GM12878 (cell line): ENCODE measurements around the gene MAPKAP1. TPM values are rescaled to one million over a fixed set of nuclear protein-coding genes. Genes with fewer than 3 reads are reported as not detected.

ENCODE experiments used
- ATAC-seq: fragments of 200-7000 bp; cut with Tn5 transposase; 3 replicates; pipeline ENCODE4 v1.9.1; 2020; ENCODE audit warnings: mild to moderate bottlenecking, moderate library complexity
- BruUV-seq: library from RNA; stranded (reverse); fragments of 400-500 nt; replicated peaks from 2 replicates; lab custom pipeline; 2021; lab: Mats Ljungman, UMichigan
- CTCF ChIA-PET: fragments of 300-600 bp; sonication (Branson Sonifier 250); formaldehyde crosslinking; extraction: SDS; loops from one replicate; lab custom pipeline; 2021; ENCODE audit warnings: inconsistent platforms; lab: Yijun Ruan, JAX
- POLR2A ChIA-PET: fragments of 350-600 bp; formaldehyde crosslinking; extraction: SDS; loops from one replicate; lab custom pipeline; 2021; ENCODE audit warnings: inconsistent platforms; lab: Charles Lee
- RAD21 ChIA-PET: fragments of 300-600 bp; sonication (Branson Sonifier 250); formaldehyde crosslinking; loops from one replicate; lab custom pipeline; 2023; ENCODE audit warnings: antibody characterized with exemption; ENCODE audit not compliant: unreplicated experiment; lab: Charles Lee
- SMC1A ChIA-PET: fragments of 300-600 bp; sonication (Branson Sonifier 250); formaldehyde crosslinking; loops from one replicate; lab custom pipeline; 2023; ENCODE audit not compliant: unreplicated experiment, uncharacterized antibody; lab: Charles Lee
- DNase-seq: peaks from one replicate; pipeline ENCODE4 v3.0.0-alpha.2; 2011; ENCODE audit warnings: low read depth, low spot score
- FAIRE-seq: peaks from 3 replicates; lab custom pipeline; 2011; peaks lifted over from hg19 to GRCh38; lab: Jason Lieb, UNC
- H2AFZ ChIP-seq: 2 replicates; pipeline ENCODE4 v1.6.0; 2011; ENCODE audit warnings: low read depth, low read length, control low read depth; ENCODE audit not compliant: control insufficient read depth
- H3K27ac ChIP-seq: 2 replicates; pipeline ENCODE4 v1.5.1; 2011; ENCODE audit warnings: control low read depth; ENCODE audit not compliant: control insufficient read depth, insufficient read depth
- H3K27me3 ChIP-seq, 2 experiments: replicated peaks in 1 of 2; 2 replicates each; pipeline versions ENCODE4 v1.6.0 to v1.6.1; 2011; ENCODE audit warnings: low read length in 1 of 2; ENCODE audit not compliant: control insufficient read depth in 2 of 2, insufficient read depth in 2 of 2
- H3K36me3 ChIP-seq, 2 experiments: 2 replicates each; pipeline ENCODE4 v1.5.1; 2011; ENCODE audit warnings: low read length in 1 of 2; ENCODE audit not compliant: control insufficient read depth in 2 of 2, insufficient read depth in 2 of 2
- H3K4me1 ChIP-seq: 2 replicates; pipeline ENCODE4 v1.6.1; 2011; ENCODE audit warnings: mild to moderate bottlenecking, low read length, moderate library complexity, mixed read lengths; ENCODE audit not compliant: control insufficient read depth, insufficient read depth
- H3K4me2 ChIP-seq: 2 replicates; pipeline ENCODE4 v1.6.0; 2011; ENCODE audit warnings: control low read depth; ENCODE audit not compliant: control insufficient read depth, insufficient read depth
- H3K4me3 ChIP-seq: fragments of 200-600 bp; sonication (generic); 2 replicates; pipeline ENCODE4 v1.5.1; 2016
- H3K79me2 ChIP-seq: 2 replicates; pipeline ENCODE4 v1.6.0; 2011; ENCODE audit warnings: low read length; ENCODE audit not compliant: control insufficient read depth, insufficient read depth
- H3K9ac ChIP-seq: 2 replicates; pipeline ENCODE4 v1.8.0; 2011; ENCODE audit warnings: low read length, control low read depth, mixed read lengths; ENCODE audit not compliant: control insufficient read depth, insufficient read depth
- H3K9me3 ChIP-seq: replicated peaks from 3 replicates; pipeline ENCODE4 v1.5.1; 2011; ENCODE audit warnings: mild to moderate bottlenecking, low read length; ENCODE audit not compliant: control insufficient read depth, insufficient read depth
- H4K20me1 ChIP-seq: 2 replicates; pipeline ENCODE4 v1.6.0; 2011; ENCODE audit not compliant: control insufficient read depth, insufficient read depth
- BCL11A ChIP-seq: IDR thresholded peaks from 2 replicates; pipeline ENCODE4 v1.6.1; 2011; ENCODE audit warnings: low read depth, low read length
- BHLHE40 ChIP-seq, 2 experiments: fragments of 450-650 bp in 1 of 2; IDR thresholded peaks; 2 replicates each; pipeline ENCODE4 v1.6.1; 2011 to 2017; ENCODE audit warnings: low read depth in 2 of 2, borderline replicate concordance in 1 of 2, improper control_type of control experiment in 1 of 2, low read length in 1 of 2, mild to moderate bottlenecking in 1 of 2
- CEBPB ChIP-seq, 2 experiments: fragments of 150-350 bp in 1 of 2; IDR thresholded peaks; 2 replicates each; pipeline ENCODE4 v1.6.1; 2012 to 2014; ENCODE audit warnings: low read depth in 2 of 2, low read length in 2 of 2, borderline replicate concordance in 1 of 2, inconsistent platforms in 1 of 2
- CREB1 ChIP-seq: IDR thresholded peaks from 2 replicates; pipeline ENCODE4 v1.6.1; 2012; ENCODE audit warnings: low read depth, mild to moderate bottlenecking, inconsistent platforms
- EP300 ChIP-seq, 2 experiments: fragments of 150-350 bp in 1 of 2; IDR thresholded peaks; 2 replicates each; pipeline ENCODE4 v1.6.1; 2011 to 2012; ENCODE audit warnings: low read depth in 2 of 2, low read length in 2 of 2, borderline replicate concordance in 1 of 2, improper control_type of control experiment in 1 of 2, inconsistent platforms in 1 of 2; ENCODE audit not compliant: control insufficient read depth in 1 of 2
- HCFC1 ChIP-seq: fragments of 150-350 bp; IDR thresholded peaks from 2 replicates; pipeline ENCODE4 v1.6.1; 2014; ENCODE audit warnings: low read length
- NFIC ChIP-seq: IDR thresholded peaks from 2 replicates; pipeline ENCODE4 v1.6.1; 2012; ENCODE audit warnings: low read depth, mild to moderate bottlenecking, inconsistent platforms, low read length, moderate library complexity
- NR2C1 ChIP-seq: fragments of 450-650 bp; IDR thresholded peaks from 2 replicates; pipeline ENCODE4 v1.6.1; 2017; ENCODE audit warnings: antibody characterized with exemption, mild to moderate bottlenecking, moderate library complexity
- NR2F1 ChIP-seq: fragments of 450-650 bp; conservative IDR thresholded peaks from 2 replicates; pipeline ENCODE4 v1.6.1; 2017; ENCODE audit warnings: mild to moderate bottlenecking
- NRF1 ChIP-seq: conservative IDR thresholded peaks from 2 replicates; pipeline ENCODE4 v1.6.1; 2011; ENCODE audit warnings: mild to moderate bottlenecking, low read depth, low read length, improper control_type of control experiment
- POLR2AphosphoS5 ChIP-seq: IDR thresholded peaks from 2 replicates; pipeline ENCODE4 v1.6.1; 2011; ENCODE audit warnings: mild to moderate bottlenecking, low read length, inconsistent platforms
- RB1 ChIP-seq: fragments of 450-650 bp; formaldehyde crosslinking; IDR thresholded peaks from 2 replicates; pipeline ENCODE4 v1.6.1; 2017; ENCODE audit warnings: mild to moderate bottlenecking, borderline replicate concordance
- RBBP5 ChIP-seq: fragments of 200-600 bp; sonication (generic); conservative IDR thresholded peaks from 2 replicates; pipeline ENCODE4 v1.6.1; 2016
- RELB ChIP-seq: fragments of 450-650 bp; IDR thresholded peaks from 2 replicates; pipeline ENCODE4 v1.6.1; 2017; ENCODE audit warnings: low read depth, mild to moderate bottlenecking, moderate library complexity
- SMARCA5 ChIP-seq: fragments of 450-650 bp; IDR thresholded peaks from 2 replicates; pipeline ENCODE4 v1.6.1; 2017; ENCODE audit warnings: mild to moderate bottlenecking
- SMC3 ChIP-seq: IDR thresholded peaks from 2 replicates; pipeline ENCODE4 v1.6.1; 2011; ENCODE audit warnings: low read length, improper control_type of control experiment, borderline replicate concordance
- SRF ChIP-seq, 2 experiments: IDR thresholded peaks; 2 replicates each; pipeline ENCODE4 v1.6.1; 2011; ENCODE audit warnings: low read depth in 2 of 2, low read length in 2 of 2, mild to moderate bottlenecking in 1 of 2, moderate library complexity in 1 of 2
- TBL1XR1 ChIP-seq: IDR thresholded peaks from 2 replicates; pipeline ENCODE4 v1.6.1; 2012; ENCODE audit warnings: low read depth, low read length, improper control_type of control experiment
- WRNIP1 ChIP-seq: IDR thresholded peaks from 2 replicates; pipeline ENCODE4 v1.6.1; 2011; ENCODE audit warnings: low read depth, low read length, improper control_type of control experiment, borderline replicate concordance
- ZNF622 ChIP-seq: fragments of 450-650 bp; IDR thresholded peaks from 2 replicates; pipeline ENCODE4 v1.6.1; 2017; ENCODE audit warnings: mild to moderate bottlenecking, inconsistent platforms
- WGBS: methylation state at CpG from one replicate; pipeline ENCODE4 v1.1.6; 2016; ENCODE audit warnings: low lambda C conversion rate; ENCODE audit not compliant: insufficient replicate concordance, insufficient coverage; ENCODE audit errors: missing lambda C conversion rate; 5-methylcytosine and 5-hydroxymethylcytosine counted together
- in situ Hi-C: fragments of 300-500 bp; cut with MboI; formaldehyde crosslinking; loops from 9 replicates; pipeline ENCODE4 v1.14.3; 2018; ENCODE audit warnings: mixed read lengths
- intact Hi-C: fragments of 100-400 bp; cut with micrococcal nuclease; formaldehyde crosslinking; loops from one replicate; pipeline ENCODE4 v1.14.2; 2022; ENCODE audit not compliant: unreplicated experiment
- polyA plus RNA-seq, 11 experiments: library from polyadenylated mRNA; depleted of rRNA in 4 of 11; unstranded in 6 of 11; stranded (reverse) in 5 of 11; fragments of >200 nt; fragmentation: Nextera tagmentation in 4 of 11; fragmentation: Illumina TruSeq in 1 of 11; extraction: Ambion mirVana in 4 of 11; extraction: Trizol in 1 of 11; gene quantifications; 1 replicate in 1 of 11; 2 replicates in 10 of 11; pipeline versions ENCODE4 v1.2.1 to v1.2.3, GENCODE V29; 2011 to 2016; ENCODE audit warnings: inconsistent platforms in 2 of 11, missing spikeins in 2 of 11, low read depth in 1 of 11
- total RNA-seq, 4 experiments: library from RNA; depleted of rRNA in 3 of 4; stranded (reverse); fragments of >200 nt in 3 of 4; fragmentation: Illumina TruSeq in 1 of 4; extraction: Trizol in 1 of 4; gene quantifications; 2 replicates each; pipeline versions ENCODE4 v1.2.1 to v1.2.3, GENCODE V29; 2013 to 2021
- TF ChIP-seq, protein P1 (sequence below): IDR thresholded peaks from 2 replicates; pipeline ENCODE4 v1.6.1; 2011; ENCODE audit warnings: mild to moderate bottlenecking, low read depth, low read length, moderate library complexity; ENCODE audit not compliant: insufficient replicate concordance
- TF ChIP-seq, protein P2 (sequence below): IDR thresholded peaks from 2 replicates; pipeline ENCODE4 v1.6.1; 2011; ENCODE audit warnings: low read depth, mild to moderate bottlenecking, low read length, moderate library complexity, borderline replicate concordance; ENCODE audit errors: extremely low read depth

The MAPKAP1 gene
- total and polyA plus RNA-seq, 10 of the 15 experiments (the other 5 are each of a cell fraction or from before 2014, with no cell fraction given): 5.1 to 188 (median 105) TPM

DNA sequence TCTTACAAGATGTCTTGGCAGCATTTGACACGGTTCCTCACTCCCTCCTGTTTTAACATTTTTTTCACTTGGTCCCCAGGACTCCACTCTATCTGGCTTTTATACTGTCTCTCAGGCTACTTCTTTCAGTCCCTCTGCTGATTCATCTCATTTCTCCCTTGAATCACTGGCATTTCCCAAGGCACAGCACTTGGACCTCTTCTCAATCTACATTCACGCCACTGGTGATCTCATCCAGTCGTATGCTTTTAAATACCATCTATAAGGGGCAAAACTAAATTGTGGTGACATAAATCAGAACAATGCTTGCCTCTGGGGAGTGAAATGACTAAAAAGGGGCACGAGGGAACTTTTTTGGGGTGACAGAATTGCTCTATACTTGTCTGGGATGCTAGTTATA is 47.1 kb downstream of the MAPKAP1 start:
- Histone ChIP-seq H3K4me3 (no peak overlapping the region), H3K79me2 (peaks cover 21% of the 10 kb centered on the region), H3K4me2 (peak overlapping the region; percentile 58; the same call in 1 of the 2 replicates), H2AFZ (no peak overlapping the region), H4K20me1 (no peaks in the 10 kb centered on the region), H3K9me3 (no peaks in the 10 kb centered on the region; the same call in 2 of the 3 replicates), H3K27ac (peak overlapping the region; percentile 64), H3K9ac (peak overlapping the region; percentile 25; the same call in 1 of the 2 replicates), H3K27me3 (no peaks in the 10 kb centered on the region), H3K4me1 (peaks cover 21% of the 10 kb centered on the region), H3K36me3 (peaks cover 4 to 5% of the 10 kb centered on the region in 2 experiments; a peak in 3 of 4 replicates)
- intact Hi-C loops (loop anchor here (1.0 kb wide), 1 partner anchor 23 kb away; no protein-coding TSS in a partner anchor), in situ Hi-C loops (no loop called here)
- peak; percentile 82 for ATAC-seq
- no peak for DNase-seq
- no TSS peak for BruUV-seq
- no peak for FAIRE-seq
- ChIA-PET POLR2A (interaction anchor here (1.1 to 2.6 kb wide), 4 partner anchors 10 to 27 kb away, joined by 3 to 20 read pairs (median 4); no protein-coding TSS in a partner anchor), CTCF (interaction anchor here (1.0 to 1.8 kb wide), 3 partner anchors 8 to 27 kb away, joined by 3 to 5 read pairs (median 3); no protein-coding TSS in a partner anchor), RAD21 (interaction anchor here (1.0 to 4.7 kb wide), 6 partner anchors 9 to 45 kb away, joined by 3 to 28 read pairs (median 4); no protein-coding TSS in a partner anchor), SMC1A (interaction anchor here (0.6 to 4.9 kb wide), 14 partner anchors 8 to 102 kb away, joined by 3 to 19 read pairs (median 6); no protein-coding TSS in a partner anchor)
- 4% methylated on average over 4 of the region's 4 CpGs for WGBS
- TF ChIP-seq, protein P1, sequence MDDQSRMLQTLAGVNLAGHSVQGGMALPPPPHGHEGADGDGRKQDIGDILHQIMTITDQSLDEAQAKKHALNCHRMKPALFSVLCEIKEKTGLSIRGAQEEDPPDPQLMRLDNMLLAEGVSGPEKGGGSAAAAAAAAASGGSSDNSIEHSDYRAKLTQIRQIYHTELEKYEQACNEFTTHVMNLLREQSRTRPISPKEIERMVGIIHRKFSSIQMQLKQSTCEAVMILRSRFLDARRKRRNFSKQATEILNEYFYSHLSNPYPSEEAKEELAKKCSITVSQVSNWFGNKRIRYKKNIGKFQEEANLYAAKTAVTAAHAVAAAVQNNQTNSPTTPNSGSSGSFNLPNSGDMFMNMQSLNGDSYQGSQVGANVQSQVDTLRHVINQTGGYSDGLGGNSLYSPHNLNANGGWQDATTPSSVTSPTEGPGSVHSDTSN: no peak
- TF ChIP-seq NFIC: peak; percentile 95
- no peak for TF ChIP-seq NRF1
- 0 out of 2 replicates have a peak, but pooled peaks have one; percentile 22 for TF ChIP-seq TBL1XR1
- TF ChIP-seq SRF (IDR thresholded peaks at IDR 0.05; ENCODE audit: low read depth in 2 of 2, low read length in 2 of 2): 0 out of 4 replicates have a peak, but pooled peaks of 1 of the 2 experiments have one; percentile 10
- peak in 1 of 2 experiments; percentile 37; a peak in 2 of 4 replicates for TF ChIP-seq BHLHE40 (IDR thresholded peaks at IDR 0.05; ENCODE audit: borderline replicate concordance in 1 of 2, low read depth in 2 of 2, low read length in 1 of 2)
- no peak for TF ChIP-seq NR2C1
- TF ChIP-seq, protein P2, sequence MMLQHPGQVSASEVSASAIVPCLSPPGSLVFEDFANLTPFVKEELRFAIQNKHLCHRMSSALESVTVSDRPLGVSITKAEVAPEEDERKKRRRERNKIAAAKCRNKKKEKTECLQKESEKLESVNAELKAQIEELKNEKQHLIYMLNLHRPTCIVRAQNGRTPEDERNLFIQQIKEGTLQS: no peak
- TF ChIP-seq NR2F1: peak; percentile 39; the same call in 1 of the 2 replicates
- TF ChIP-seq SMC3: no peak; the same call in 1 of the 2 replicates
- TF ChIP-seq WRNIP1: no peak
- no peak for TF ChIP-seq RELB
- TF ChIP-seq RBBP5: no peak
- no peak for TF ChIP-seq HCFC1
- TF ChIP-seq CEBPB (IDR thresholded peaks at IDR 0.05; ENCODE audit: borderline replicate concordance in 1 of 2, low read depth in 2 of 2, low read length in 2 of 2): no peak; a peak in 1 of 4 replicates
- no peak for TF ChIP-seq ZNF622
- no peak for TF ChIP-seq CREB1
- no peak for TF ChIP-seq RB1
- TF ChIP-seq EP300 (IDR thresholded peaks at IDR 0.05; ENCODE audit: borderline replicate concordance in 1 of 2, control insufficient read depth in 1 of 2, low read depth in 2 of 2, low read length in 2 of 2): peak in 1 of 2 experiments; percentile 53; a peak in 1 of 4 replicates
- no peak for TF ChIP-seq SMARCA5
- no peak for TF ChIP-seq POLR2AphosphoS5
- peak; percentile 78; the same call in 1 of the 2 replicates for TF ChIP-seq BCL11A
